MM.1S (cell line): Measurements from ENCODE around the gene OCRL.
"Not testable (repeated sequence)": the region's sequence is repeated elsewhere in the genome, so short reads cannot be mapped to it uniquely, and the experiment has no call there.

Source experiments
- DNase-seq: peaks from one replicate; pipeline ENCODE4 v3.0.0-alpha.2; 2015
- H2AFZ ChIP-seq: fragments of 300-600 bp; sonication (generic); 2 replicates; pipeline ENCODE4 v1.6.0; 2016; ENCODE audit warnings: antibody characterized with exemption, low read length
- H3F3A ChIP-seq: fragments of 300-600 bp; sonication (generic); 2 replicates; pipeline ENCODE4 v1.6.1; 2016; ENCODE audit warnings: mild to moderate bottlenecking, antibody characterized with exemption, low read length, moderate library complexity, mixed read lengths; ENCODE audit not compliant: insufficient read depth
- H3K27ac ChIP-seq: fragments of 300-600 bp; sonication (generic); 2 replicates; pipeline ENCODE4 v1.5.1; 2016; ENCODE audit warnings: mild to moderate bottlenecking, low read length
- H3K27me3 ChIP-seq: fragments of 300-600 bp; sonication (generic); replicated peaks from 2 replicates; pipeline ENCODE4 v1.6.0; 2016; ENCODE audit warnings: low read length; ENCODE audit not compliant: insufficient read depth
- H3K36me3 ChIP-seq: fragments of 300-600 bp; sonication (generic); replicated peaks from 2 replicates; pipeline ENCODE4 v1.6.1; 2016; ENCODE audit warnings: mild to moderate bottlenecking, low read length, mixed read lengths; ENCODE audit not compliant: insufficient read depth
- H3K4me1 ChIP-seq: fragments of 300-600 bp; sonication (generic); 2 replicates; pipeline ENCODE4 v1.6.1; 2016; ENCODE audit warnings: low read length, mixed read lengths
- H3K4me2 ChIP-seq: fragments of 300-600 bp; sonication (generic); 2 replicates; pipeline ENCODE4 v1.6.0; 2016; ENCODE audit warnings: low read depth, low read length
- H3K4me3 ChIP-seq: fragments of 300-600 bp; sonication (generic); 2 replicates; pipeline ENCODE4 v1.5.1; 2016; ENCODE audit warnings: low read length, mixed read lengths
- H3K79me2 ChIP-seq: fragments of 300-600 bp; sonication (generic); 2 replicates; pipeline ENCODE4 v1.6.1; 2016; ENCODE audit warnings: mixed run types, low read length, mixed read lengths
- H3K9ac ChIP-seq: fragments of 300-600 bp; sonication (generic); 2 replicates; pipeline ENCODE4 v1.6.1; 2016; ENCODE audit warnings: low read length, mixed read lengths
- H3K9me2 ChIP-seq: fragments of 300-600 bp; sonication (generic); replicated peaks from 2 replicates; pipeline ENCODE4 v1.6.1; 2016; ENCODE audit warnings: mild to moderate bottlenecking, low read length, mixed read lengths; ENCODE audit not compliant: insufficient read depth
- H3K9me3 ChIP-seq: fragments of 300-600 bp; sonication (generic); replicated peaks from 2 replicates; pipeline ENCODE4 v1.6.1; 2016; ENCODE audit warnings: mild to moderate bottlenecking, low read length, mixed read lengths; ENCODE audit not compliant: insufficient read depth
- H4K20me1 ChIP-seq: fragments of 300-600 bp; sonication (generic); 2 replicates; pipeline ENCODE4 v1.6.1; 2016; ENCODE audit warnings: mild to moderate bottlenecking, low read length, moderate library complexity, mixed read lengths; ENCODE audit not compliant: insufficient read depth
- EZH2 ChIP-seq: fragments of 300-600 bp; sonication (generic); optimal IDR thresholded peaks from 2 replicates; pipeline ENCODE3; 2017; ENCODE audit warnings: low read depth, mild to moderate bottlenecking, antibody characterized with exemption, low read length, mixed read lengths
- EZH2phosphoT487 ChIP-seq: fragments of 300-600 bp; sonication (generic); IDR thresholded peaks from 2 replicates; pipeline ENCODE4 v1.6.1; 2018; ENCODE audit warnings: antibody characterized with exemption, low read length
- TF ChIP-seq, protein P1 (sequence below): fragments of 300-600 bp; sonication (generic); IDR thresholded peaks from 2 replicates; pipeline ENCODE4 v1.5.1; 2016; ENCODE audit warnings: antibody characterized with exemption, low read length, mixed read lengths

The OCRL gene

GRCh38 chrX:129572422-129572821 is 32.4 kb downstream of the OCRL start:
- TF ChIP-seq EZH2phosphoT487 (no peak), EZH2 (no peak)
- TF ChIP-seq, protein P1, sequence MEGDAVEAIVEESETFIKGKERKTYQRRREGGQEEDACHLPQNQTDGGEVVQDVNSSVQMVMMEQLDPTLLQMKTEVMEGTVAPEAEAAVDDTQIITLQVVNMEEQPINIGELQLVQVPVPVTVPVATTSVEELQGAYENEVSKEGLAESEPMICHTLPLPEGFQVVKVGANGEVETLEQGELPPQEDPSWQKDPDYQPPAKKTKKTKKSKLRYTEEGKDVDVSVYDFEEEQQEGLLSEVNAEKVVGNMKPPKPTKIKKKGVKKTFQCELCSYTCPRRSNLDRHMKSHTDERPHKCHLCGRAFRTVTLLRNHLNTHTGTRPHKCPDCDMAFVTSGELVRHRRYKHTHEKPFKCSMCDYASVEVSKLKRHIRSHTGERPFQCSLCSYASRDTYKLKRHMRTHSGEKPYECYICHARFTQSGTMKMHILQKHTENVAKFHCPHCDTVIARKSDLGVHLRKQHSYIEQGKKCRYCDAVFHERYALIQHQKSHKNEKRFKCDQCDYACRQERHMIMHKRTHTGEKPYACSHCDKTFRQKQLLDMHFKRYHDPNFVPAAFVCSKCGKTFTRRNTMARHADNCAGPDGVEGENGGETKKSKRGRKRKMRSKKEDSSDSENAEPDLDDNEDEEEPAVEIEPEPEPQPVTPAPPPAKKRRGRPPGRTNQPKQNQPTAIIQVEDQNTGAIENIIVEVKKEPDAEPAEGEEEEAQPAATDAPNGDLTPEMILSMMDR = no peak
- no peaks in the 10 kb centered on the region for H3K36me3 ChIP-seq
- H3K27ac ChIP-seq = no peak overlapping the region
- H3F3A ChIP-seq = no peaks in the 10 kb centered on the region
- H3K79me2 ChIP-seq = no peaks in the 10 kb centered on the region
- no peaks in the 10 kb centered on the region for H3K4me1 ChIP-seq
- H4K20me1 ChIP-seq = no peaks in the 10 kb centered on the region
- H3K4me3 ChIP-seq = no peak overlapping the region
- no peaks in the 10 kb centered on the region for H3K9me3 ChIP-seq
- H2AFZ ChIP-seq = no peak overlapping the region
- H3K4me2 ChIP-seq = no peak overlapping the region
- DNase-seq = no peak
- H3K9ac ChIP-seq = no peak overlapping the region
- H3K27me3 ChIP-seq = no peaks in the 10 kb centered on the region
- H3K9me2 ChIP-seq = no peaks in the 10 kb centered on the region

- H3K36me3 ChIP-seq, H3K27me3 ChIP-seq, DNase-seq, H3K9ac ChIP-seq, H3K9me2 ChIP-seq, H3K79me2 ChIP-seq, H3K27ac ChIP-seq, H3F3A ChIP-seq, H3K4me1 ChIP-seq, H3K4me3 ChIP-seq, H4K20me1 ChIP-seq, H3K9me3 ChIP-seq, H3K4me2 ChIP-seq, H2AFZ ChIP-seq: not testable (repeated sequence)
These were observed 33.6 kb downstream of the OCRL start for GRCh38 chrX:129573652-129574051.

- Histone ChIP-seq H3K27me3 (no peaks in the 10 kb centered on the region), H3F3A (no peaks in the 10 kb centered on the region), H3K4me1 (no peaks in the 10 kb centered on the region), H3K4me3 (no peak overlapping the region), H3K79me2 (no peaks in the 10 kb centered on the region), H3K4me2 (no peak overlapping the region), H2AFZ (no peak overlapping the region), H3K9me2 (no peaks in the 10 kb centered on the region), H3K9ac (no peak overlapping the region), H3K27ac (no peak overlapping the region), H4K20me1 (no peaks in the 10 kb centered on the region), H3K9me3 (no peaks in the 10 kb centered on the region), H3K36me3 (no peaks in the 10 kb centered on the region)
- TF ChIP-seq, protein P1 = no peak
- no peak for TF ChIP-seq EZH2
- no peak for TF ChIP-seq EZH2phosphoT487
- DNase-seq = no peak
These were observed 34.2 kb downstream of the OCRL start for GRCh38 chrX:129574214-129574613.

- Histone ChIP-seq H3K36me3 (no peaks in the 10 kb centered on the region), H3K9ac (no peak overlapping the region), H2AFZ (no peak overlapping the region), H3K79me2 (no peaks in the 10 kb centered on the region), H3K27ac (no peak overlapping the region), H3K9me2 (no peaks in the 10 kb centered on the region), H3K4me1 (no peaks in the 10 kb centered on the region), H3K4me3 (no peak overlapping the region), H4K20me1 (no peaks in the 10 kb centered on the region), H3F3A (no peaks in the 10 kb centered on the region), H3K4me2 (no peak overlapping the region), H3K27me3 (no peaks in the 10 kb centered on the region), H3K9me3 (no peaks in the 10 kb centered on the region)
- no peak for DNase-seq
- TF ChIP-seq EZH2 (no peak), EZH2phosphoT487 (no peak)
- TF ChIP-seq, protein P1 = no peak
These were observed 36.5 kb downstream of the OCRL start for GRCh38 chrX:129576539-129576938.
